ENCODE results near the gene RNF182.

DNA sequence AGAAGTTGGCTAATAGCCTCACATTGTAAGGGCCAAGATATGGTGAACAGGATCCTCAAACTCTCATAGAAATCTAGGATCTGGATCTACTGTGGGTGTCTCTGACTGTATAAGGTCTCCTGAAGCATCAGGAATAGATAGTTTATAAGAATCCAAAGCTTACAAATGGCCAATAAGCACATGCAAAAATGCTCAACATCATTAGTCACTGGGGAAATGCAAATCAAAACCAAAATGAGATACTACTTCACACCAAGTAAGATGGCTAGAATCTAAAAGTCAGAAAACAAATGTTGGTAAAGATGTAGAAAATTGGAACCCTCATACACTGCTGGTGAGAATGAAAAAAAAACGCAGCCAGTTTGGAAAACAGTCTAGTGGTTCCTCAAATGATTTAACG lies 14.3 kb upstream of the RNF182 start:
- TF ChIP-seq, protein P1, sequence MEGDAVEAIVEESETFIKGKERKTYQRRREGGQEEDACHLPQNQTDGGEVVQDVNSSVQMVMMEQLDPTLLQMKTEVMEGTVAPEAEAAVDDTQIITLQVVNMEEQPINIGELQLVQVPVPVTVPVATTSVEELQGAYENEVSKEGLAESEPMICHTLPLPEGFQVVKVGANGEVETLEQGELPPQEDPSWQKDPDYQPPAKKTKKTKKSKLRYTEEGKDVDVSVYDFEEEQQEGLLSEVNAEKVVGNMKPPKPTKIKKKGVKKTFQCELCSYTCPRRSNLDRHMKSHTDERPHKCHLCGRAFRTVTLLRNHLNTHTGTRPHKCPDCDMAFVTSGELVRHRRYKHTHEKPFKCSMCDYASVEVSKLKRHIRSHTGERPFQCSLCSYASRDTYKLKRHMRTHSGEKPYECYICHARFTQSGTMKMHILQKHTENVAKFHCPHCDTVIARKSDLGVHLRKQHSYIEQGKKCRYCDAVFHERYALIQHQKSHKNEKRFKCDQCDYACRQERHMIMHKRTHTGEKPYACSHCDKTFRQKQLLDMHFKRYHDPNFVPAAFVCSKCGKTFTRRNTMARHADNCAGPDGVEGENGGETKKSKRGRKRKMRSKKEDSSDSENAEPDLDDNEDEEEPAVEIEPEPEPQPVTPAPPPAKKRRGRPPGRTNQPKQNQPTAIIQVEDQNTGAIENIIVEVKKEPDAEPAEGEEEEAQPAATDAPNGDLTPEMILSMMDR (conservative IDR thresholded peaks at IDR 0.05): no peak
- no peak for TF ChIP-seq ZFX (IDR thresholded peaks at IDR 0.05)

Measured in C4-2B (cell line).